PFSK-1 (cell line): ENCODE data around the gene CES2.

ENCODE experiments used
- FOXP2 ChIP-seq: optimal IDR thresholded peaks from 2 replicates; pipeline ENCODE3; 2011; ENCODE audit warnings: borderline replicate concordance, control low read depth, inconsistent platforms; ENCODE audit not compliant: insufficient read depth; ENCODE audit errors: extremely low read length, extremely low read depth
- POLR2AphosphoS5 ChIP-seq: IDR thresholded peaks from 2 replicates; pipeline ENCODE4 v1.6.1; 2012; ENCODE audit warnings: low read depth, mild to moderate bottlenecking, control low read depth, low read length, moderate library complexity
- SIN3A ChIP-seq: IDR thresholded peaks from 2 replicates; pipeline ENCODE4 v1.6.1; 2012; ENCODE audit warnings: mild to moderate bottlenecking, low read length, moderate library complexity, borderline replicate concordance; ENCODE audit not compliant: insufficient read depth
- TAF1 ChIP-seq: IDR thresholded peaks from 2 replicates; pipeline ENCODE4 v1.6.1; 2012; ENCODE audit warnings: low read length, control low read depth, borderline replicate concordance; ENCODE audit not compliant: insufficient read depth
- TF ChIP-seq, protein P1 (sequence below), 2 experiments: IDR thresholded peaks; 2 replicates each; pipeline versions ENCODE4 v1.6.1 to v1.8.0; 2011 to 2012; ENCODE audit warnings: low read depth in 2 of 2, low read length in 2 of 2, control low read depth in 1 of 2, inconsistent platforms in 1 of 2, mild to moderate bottlenecking in 1 of 2, moderate library complexity in 1 of 2; ENCODE audit not compliant: insufficient read depth in 1 of 2

CES2 gene

DNA sequence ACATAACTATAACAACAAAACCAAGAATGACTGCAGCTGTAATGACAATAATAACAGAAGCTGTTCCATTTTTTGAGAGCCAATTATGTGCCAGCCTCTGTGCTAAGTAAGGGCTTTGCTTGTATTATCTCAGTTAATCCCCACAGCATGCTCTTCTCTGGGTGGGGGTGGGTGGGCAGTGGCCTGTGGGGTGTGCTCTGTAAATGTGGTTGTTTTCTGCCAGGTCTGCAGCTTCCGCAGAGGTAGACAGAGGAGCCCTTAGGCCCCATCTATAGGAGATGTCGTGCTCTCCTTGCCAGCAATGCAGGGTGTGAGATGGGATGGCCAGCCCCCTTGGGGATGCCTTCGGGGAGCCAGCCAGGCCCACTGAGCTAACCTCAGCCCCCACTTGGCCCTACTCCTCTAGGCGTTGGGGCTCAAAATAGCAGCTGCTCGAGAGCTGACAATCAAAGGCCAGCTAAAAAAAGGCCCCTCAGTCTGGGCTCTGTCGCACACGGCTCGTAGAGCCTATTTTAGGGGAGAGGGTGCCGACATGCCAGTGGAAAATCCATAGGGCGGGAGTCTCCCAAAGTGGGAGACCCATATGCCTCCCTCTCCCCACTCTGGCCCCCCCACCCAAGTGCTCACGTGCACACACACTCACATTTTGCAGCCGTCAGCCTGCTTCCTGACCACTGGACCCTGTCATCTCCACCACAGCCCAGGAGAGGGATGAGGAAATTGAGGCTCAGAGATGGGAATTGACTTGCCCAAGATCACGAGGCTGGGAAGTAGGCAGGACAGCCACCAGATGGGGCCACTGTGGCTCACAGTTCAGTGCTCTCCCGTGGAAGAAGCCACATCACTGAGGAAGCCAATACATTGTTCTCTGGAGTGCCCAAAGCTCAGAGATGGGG, 32.4 kb upstream of the CES2 start:
- no peak for TF ChIP-seq POLR2AphosphoS5
- TF ChIP-seq TAF1 = no peak

DNA sequence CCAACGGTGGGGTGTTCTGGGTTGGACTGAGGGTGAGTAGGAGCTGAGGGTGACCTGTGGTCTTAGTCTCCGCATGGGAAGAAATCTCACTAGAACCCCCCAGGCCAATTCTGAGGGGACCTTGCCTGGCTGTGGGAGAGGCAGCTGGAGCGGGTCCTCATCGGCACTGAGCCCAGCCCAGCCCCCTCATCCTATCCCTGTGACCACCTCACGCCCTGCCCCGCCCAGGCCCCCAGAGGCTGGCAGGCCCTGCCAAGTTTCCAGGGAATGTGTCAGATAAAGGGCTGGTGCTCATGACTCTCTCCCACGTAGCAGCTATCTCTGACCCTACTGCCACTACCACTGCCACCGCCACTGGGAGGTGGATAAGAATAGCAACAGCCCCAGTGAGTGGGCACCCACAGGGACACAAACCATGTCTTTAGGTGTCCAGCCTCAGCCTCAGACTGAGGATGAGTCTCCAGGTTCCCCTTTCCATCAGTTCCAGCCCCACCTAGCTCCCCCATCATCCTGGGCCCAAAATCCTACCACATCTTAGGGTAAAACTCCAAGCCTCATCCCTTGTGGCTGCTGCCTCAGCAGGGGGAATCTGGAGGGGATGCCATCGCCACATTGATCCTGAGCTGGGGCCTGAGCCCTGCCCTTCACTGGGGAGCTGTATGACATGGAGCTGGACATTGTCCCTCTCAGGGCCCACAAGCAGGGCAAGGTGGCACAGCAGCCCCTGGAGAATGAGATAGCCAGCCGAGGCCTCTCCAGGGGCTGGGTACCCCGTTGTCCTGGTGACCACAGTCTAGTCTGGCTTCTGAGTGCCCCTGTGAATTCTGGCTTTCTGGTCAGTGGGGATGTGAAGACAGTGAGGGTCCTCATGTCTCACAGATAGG, 31.5 kb upstream of the CES2 start:
- TF ChIP-seq POLR2AphosphoS5 = no peak
- no peak for TF ChIP-seq TAF1
- no peak for TF ChIP-seq FOXP2
- TF ChIP-seq, protein P1, sequence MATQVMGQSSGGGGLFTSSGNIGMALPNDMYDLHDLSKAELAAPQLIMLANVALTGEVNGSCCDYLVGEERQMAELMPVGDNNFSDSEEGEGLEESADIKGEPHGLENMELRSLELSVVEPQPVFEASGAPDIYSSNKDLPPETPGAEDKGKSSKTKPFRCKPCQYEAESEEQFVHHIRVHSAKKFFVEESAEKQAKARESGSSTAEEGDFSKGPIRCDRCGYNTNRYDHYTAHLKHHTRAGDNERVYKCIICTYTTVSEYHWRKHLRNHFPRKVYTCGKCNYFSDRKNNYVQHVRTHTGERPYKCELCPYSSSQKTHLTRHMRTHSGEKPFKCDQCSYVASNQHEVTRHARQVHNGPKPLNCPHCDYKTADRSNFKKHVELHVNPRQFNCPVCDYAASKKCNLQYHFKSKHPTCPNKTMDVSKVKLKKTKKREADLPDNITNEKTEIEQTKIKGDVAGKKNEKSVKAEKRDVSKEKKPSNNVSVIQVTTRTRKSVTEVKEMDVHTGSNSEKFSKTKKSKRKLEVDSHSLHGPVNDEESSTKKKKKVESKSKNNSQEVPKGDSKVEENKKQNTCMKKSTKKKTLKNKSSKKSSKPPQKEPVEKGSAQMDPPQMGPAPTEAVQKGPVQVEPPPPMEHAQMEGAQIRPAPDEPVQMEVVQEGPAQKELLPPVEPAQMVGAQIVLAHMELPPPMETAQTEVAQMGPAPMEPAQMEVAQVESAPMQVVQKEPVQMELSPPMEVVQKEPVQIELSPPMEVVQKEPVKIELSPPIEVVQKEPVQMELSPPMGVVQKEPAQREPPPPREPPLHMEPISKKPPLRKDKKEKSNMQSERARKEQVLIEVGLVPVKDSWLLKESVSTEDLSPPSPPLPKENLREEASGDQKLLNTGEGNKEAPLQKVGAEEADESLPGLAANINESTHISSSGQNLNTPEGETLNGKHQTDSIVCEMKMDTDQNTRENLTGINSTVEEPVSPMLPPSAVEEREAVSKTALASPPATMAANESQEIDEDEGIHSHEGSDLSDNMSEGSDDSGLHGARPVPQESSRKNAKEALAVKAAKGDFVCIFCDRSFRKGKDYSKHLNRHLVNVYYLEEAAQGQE (IDR thresholded peaks at IDR 0.05; ENCODE audit: insufficient read depth in 1 of 2, low read depth in 2 of 2, low read length in 2 of 2) = no peak
- TF ChIP-seq SIN3A = no peak

DNA sequence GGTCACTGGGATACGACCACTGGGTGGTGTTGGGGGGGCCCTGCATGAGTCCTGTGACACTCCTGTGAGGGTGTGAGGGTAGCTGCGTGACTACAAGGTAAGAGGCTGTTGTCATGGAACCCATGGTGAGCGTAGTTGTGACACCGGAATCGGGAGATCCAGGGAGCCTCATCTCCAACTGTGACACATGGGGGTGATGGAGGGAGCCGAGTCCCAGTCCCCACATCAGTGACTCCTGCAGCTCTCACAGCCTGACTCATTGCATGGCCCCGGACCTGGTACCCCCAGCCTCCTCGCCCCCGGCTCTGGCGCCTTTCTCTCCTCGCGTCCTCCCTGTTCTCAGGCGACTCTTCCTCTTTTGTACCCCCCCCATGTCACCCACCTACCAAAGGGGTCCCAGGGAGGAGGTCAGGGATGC, 30.9 kb upstream of the CES2 start:
- TF ChIP-seq SIN3A (no peak), POLR2AphosphoS5 (no peak), FOXP2 (no peak), TAF1 (no peak)
- TF ChIP-seq, protein P1 (IDR thresholded peaks at IDR 0.05; ENCODE audit: insufficient read depth in 1 of 2, low read depth in 2 of 2, low read length in 2 of 2) = no peak

DNA sequence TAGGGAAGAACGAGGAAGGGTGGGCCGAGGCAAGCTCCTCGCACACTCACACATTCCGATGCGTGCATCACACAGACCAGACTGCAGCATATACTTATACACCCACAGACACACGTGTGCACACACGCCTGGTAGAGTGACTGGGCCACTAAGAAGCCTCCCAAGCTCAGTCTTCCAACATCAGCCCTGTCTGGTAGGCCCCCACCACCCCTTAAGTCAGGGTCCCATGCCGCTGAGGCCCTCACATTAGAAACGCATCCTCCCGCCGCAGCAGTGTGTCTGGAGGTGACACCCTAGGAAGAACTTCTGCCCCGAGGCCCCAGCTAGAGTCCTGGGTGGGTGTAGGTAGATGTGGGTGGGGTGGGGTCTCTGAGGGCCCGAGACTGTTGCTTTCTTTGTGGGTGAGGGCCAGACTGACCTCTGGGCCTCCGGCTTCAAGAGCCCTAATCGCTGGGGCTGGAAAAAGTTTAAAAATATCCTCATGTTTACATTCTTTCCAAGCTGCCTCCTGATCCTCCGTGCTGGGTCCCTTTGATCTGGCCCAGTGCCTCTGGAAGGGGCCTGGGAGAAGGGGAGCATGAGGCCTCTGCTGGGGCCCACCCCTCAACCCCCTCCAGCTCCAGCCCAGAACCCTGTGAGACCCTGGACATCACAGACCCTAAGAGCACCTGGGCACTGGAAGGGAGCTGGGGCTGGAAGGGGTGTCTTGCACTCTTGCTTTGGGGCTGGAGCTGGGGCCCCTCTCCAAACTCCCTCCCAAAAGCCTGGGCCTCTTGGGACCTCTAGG, 30.3 kb upstream of the CES2 start:
- TF ChIP-seq SIN3A = no peak
- TF ChIP-seq POLR2AphosphoS5 = no peak
- TF ChIP-seq FOXP2 = no peak
- TF ChIP-seq, protein P1 (IDR thresholded peaks at IDR 0.05; ENCODE audit: insufficient read depth in 1 of 2, low read depth in 2 of 2, low read length in 2 of 2) = no peak
- TF ChIP-seq TAF1 = no peak
